Heart left ventricle (tissue), 16 donors: ENCODE results near the gene WDR47. TPM values are rescaled to one million over a fixed set of nuclear protein-coding genes. Genes with fewer than 3 reads are reported as not detected.

Source experiments
- ATAC-seq, 4 donors: fragments of 200-7000 bp; cut with Tn5 transposase; one replicate each; pipeline ENCODE4 v1.9.1; 2020 to 2022; ENCODE audit warnings: moderate library complexity in 4 of 4, mild to moderate bottlenecking in 3 of 4, moderate number of reproducible peaks in 1 of 4
- DNase-seq, 5 donors: peaks; one replicate each; pipeline ENCODE4 v3.0.0-alpha.2; 2020
- H3K27ac ChIP-seq, 12 donors: fragments of 200-600 bp; sonication (generic) in 4 of 12; one replicate each; pipeline versions ENCODE4 v1.5.0 to v1.8.0; 2016 to 2022; ENCODE audit warnings: mild to moderate bottlenecking in 2 of 12
- H3K27me3 ChIP-seq, 9 donors: fragments of 200-600 bp; sonication (generic) in 2 of 9; one replicate each; pipeline versions ENCODE4 v1.5.1 to v1.8.0; 2016 to 2022; ENCODE audit warnings: mild to moderate bottlenecking in 3 of 9
- H3K36me3 ChIP-seq, 9 donors: fragments of 200-600 bp; sonication (generic) in 2 of 9; one replicate each; pipeline versions ENCODE4 v1.5.0 to v1.8.0; 2018 to 2022; ENCODE audit warnings: mild to moderate bottlenecking in 2 of 9
- H3K4me1 ChIP-seq, 12 donors: fragments of 200-600 bp; sonication (generic) in 4 of 12; one replicate each; pipeline versions ENCODE4 v1.5.0 to v1.8.0; 2016 to 2022; ENCODE audit warnings: mild to moderate bottlenecking in 3 of 12
- H3K4me3 ChIP-seq, 12 donors: fragments of 200-600 bp; sonication (generic) in 4 of 12; one replicate each; pipeline versions ENCODE4 v1.5.0 to v1.8.0; 2017 to 2022; ENCODE audit warnings: mild to moderate bottlenecking in 9 of 12, moderate library complexity in 4 of 12
- H3K9me3 ChIP-seq, 12 donors: fragments of 200-600 bp; sonication (generic) in 4 of 12; one replicate each; pipeline versions ENCODE4 v1.5.0 to v1.8.0; 2016 to 2022; ENCODE audit warnings: mild to moderate bottlenecking in 1 of 12
- POLR2A ChIP-seq, 2 donors: fragments of 450-650 bp; IDR thresholded peaks; one replicate each; pipeline ENCODE4 v1.6.1; 2017; ENCODE audit warnings: antibody characterized with exemption in 2 of 2, mild to moderate bottlenecking in 2 of 2, moderate library complexity in 2 of 2
- WGBS, 4 donors: extraction: QIAGEN DNeasy Blood & Tissue Kit in 2 of 4; methylation state at CpG; one replicate each; pipeline versions ENCODE4 v1.1.5 to v1.1.7; 2013 to 2018; 5-methylcytosine and 5-hydroxymethylcytosine counted together
- intact Hi-C, 10 donors: fragments of 100-400 bp; cut with DNase I; formaldehyde crosslinking; loops; one replicate each; pipeline versions ENCODE4 v1.11.1 to v1.14.2; 2022
- polyA plus RNA-seq, 2 donors: library from polyadenylated mRNA; stranded (reverse); fragments of 200-250 nt; gene quantifications; one replicate each; pipeline ENCODE4 v1.2.3, GENCODE V29; 2013
- total RNA-seq, 9 donors: library from RNA; depleted of rRNA in 2 of 9; stranded (reverse); fragments of >200 nt in 2 of 9; fragmentation: NEBNext Ultra II Directional in 3 of 9; extraction: Animal tissue kit (Norgen Biotek cat#: 25700) in 3 of 9; gene quantifications; one replicate each; pipeline versions ENCODE4 v1.1.0 to v1.2.4, GENCODE V29; 2016 to 2023
- TF ChIP-seq, protein P1 (sequence below), 12 donors: fragments of 200-600 bp; sonication (generic) in 4 of 12; IDR thresholded peaks; one replicate each; pipeline versions ENCODE4 v1.5.0 to v1.8.0; 2018 to 2022; ENCODE audit warnings: antibody characterized with exemption in 12 of 12, mild to moderate bottlenecking in 5 of 12
- donor health status: ischemic (EF 13 %, LVEDD 7.1; RV severe dilation, severe dysfunction).
- donor health status: healthy with polysubstance abuse.
- donor health status: DM: no; HTN: yes; CAD: no.
- donor health status: DM: no; HTN: no; CAD: no.
- donor health status: ischemic (EF 25% LVEDD 6.9; RV normal size, moderate dysfunction).
- donor health status: ischemic (EF 25% LVEDD 5.7; RV mildly dilated, moderate dysfunction).
- donor health status: healthy.
- donor health status: DM: yes; HTN: yes; CAD: no.
- donor health status: ischemic (EF 35%, LVEDD 5.7; RV mildly dilated, moderate dysfunction).
- donor health status: nonischemic (EF 11% LVEDD 7.7; RV severe dilation, severe dysfunction).
- donor health status: DM: yes; HTN: yes; CAD: no.
- donor health status: PGD.
- donor health status: ischemic (EF 29% LVEDD 5.4; RV normal size, mild dysfunction).
- donor health status: nonischemic (EF 23%, LVEDD 6.1; RV moderate dilation, normal function).

The WDR47 gene
- total and polyA plus RNA-seq, 11 donors, result 2.6 to 22.3 (median 14.6) TPM

DNA sequence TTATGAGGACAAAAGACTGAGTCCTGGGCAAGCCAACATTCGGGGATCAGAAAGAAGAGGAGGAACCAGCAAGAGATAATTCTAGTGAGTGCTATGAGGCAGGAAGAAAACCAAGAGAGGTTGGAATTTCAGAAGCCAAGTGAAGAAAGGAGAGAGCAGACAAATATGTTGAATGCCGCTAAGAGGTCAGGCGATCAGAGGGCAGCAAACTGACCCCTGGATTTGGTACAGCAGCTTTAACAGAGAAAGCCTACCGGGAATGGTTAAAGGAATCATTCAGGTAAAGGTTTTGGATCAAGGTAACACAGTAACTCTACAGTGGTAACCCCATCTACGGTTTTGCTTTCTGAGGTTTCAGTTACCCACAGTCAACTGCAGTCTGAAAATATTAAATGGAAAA is 84.0 kb downstream of the WDR47 start:
- Histone ChIP-seq H3K27me3 (no peaks in the 10 kb centered on the region), H3K9me3 (no peaks in the 10 kb centered on the region), H3K4me3 (no peak overlapping the region), H3K27ac (no peak overlapping the region), H3K4me1 (peaks cover 0 to 26% (median 10%) of the 10 kb centered on the region in 12 donors), H3K36me3 (peaks cover 0 to 32% (median 6%) of the 10 kb centered on the region in 9 donors)
- WGBS, 4 donors, result 94 to 98% (median 95%) methylated on average over 5 of the region's 5 CpGs
- TF ChIP-seq POLR2A (IDR thresholded peaks at IDR 0.05), result no peak
- TF ChIP-seq, protein P1, sequence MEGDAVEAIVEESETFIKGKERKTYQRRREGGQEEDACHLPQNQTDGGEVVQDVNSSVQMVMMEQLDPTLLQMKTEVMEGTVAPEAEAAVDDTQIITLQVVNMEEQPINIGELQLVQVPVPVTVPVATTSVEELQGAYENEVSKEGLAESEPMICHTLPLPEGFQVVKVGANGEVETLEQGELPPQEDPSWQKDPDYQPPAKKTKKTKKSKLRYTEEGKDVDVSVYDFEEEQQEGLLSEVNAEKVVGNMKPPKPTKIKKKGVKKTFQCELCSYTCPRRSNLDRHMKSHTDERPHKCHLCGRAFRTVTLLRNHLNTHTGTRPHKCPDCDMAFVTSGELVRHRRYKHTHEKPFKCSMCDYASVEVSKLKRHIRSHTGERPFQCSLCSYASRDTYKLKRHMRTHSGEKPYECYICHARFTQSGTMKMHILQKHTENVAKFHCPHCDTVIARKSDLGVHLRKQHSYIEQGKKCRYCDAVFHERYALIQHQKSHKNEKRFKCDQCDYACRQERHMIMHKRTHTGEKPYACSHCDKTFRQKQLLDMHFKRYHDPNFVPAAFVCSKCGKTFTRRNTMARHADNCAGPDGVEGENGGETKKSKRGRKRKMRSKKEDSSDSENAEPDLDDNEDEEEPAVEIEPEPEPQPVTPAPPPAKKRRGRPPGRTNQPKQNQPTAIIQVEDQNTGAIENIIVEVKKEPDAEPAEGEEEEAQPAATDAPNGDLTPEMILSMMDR (IDR thresholded peaks at IDR 0.05), result no peak
- no peak for DNase-seq
- no peak for ATAC-seq
- intact Hi-C loops, result no loop called here

DNA sequence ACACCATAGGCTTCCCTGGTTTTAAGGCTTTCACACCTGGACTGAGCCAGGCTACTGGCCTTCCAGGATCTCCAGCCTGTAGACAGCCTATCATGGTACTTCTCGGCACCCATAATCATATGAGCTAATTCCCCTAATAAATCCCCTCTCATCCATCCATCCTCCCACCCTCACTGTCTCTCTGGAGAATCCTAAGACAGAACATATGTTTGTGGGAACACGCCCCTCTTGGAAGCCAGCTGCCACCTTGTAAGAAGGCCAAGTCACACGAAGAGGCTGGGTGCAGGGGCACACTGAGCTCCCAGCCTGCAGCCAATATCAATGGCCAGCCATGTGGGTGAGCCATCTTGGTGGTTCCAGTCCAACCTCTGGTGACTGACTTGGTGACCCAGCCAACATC is 86.0 kb downstream of the WDR47 start:
- Histone ChIP-seq H3K4me1 (peaks cover 0 to 10% (median 0%) of the 10 kb centered on the region in 12 donors), H3K36me3 (peaks cover 0 to 32% (median 6%) of the 10 kb centered on the region in 9 donors), H3K4me3 (no peak overlapping the region), H3K9me3 (no peaks in the 10 kb centered on the region), H3K27ac (no peak overlapping the region), H3K27me3 (no peaks in the 10 kb centered on the region)
- no peak for ATAC-seq
- TF ChIP-seq, protein P1 (IDR thresholded peaks at IDR 0.05), result no peak
- no peak for TF ChIP-seq POLR2A (IDR thresholded peaks at IDR 0.05)
- intact Hi-C loops, result no loop called here
- no peak for DNase-seq
- 78 to 86% (median 81%) methylated on average over 3 of the region's 3 CpGs for WGBS, 4 donors

DNA sequence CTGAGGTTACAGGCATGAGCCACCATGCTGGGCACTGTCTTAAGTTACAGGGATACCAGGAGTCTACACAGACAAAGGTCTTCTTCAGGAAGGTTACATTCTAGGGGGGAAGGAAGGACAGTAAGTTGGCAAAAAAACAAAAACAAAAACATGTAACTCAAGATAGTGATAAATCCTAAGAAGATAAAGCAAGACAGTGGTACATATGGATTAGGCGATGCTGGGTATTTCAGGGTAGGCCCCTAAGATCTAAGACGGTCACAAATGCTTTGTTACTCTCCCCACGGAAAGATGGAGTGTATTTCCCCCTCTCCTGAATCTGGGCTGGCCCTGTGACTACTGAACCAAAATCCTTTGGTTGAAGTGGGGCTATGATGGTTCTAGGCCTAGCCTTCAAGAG is 86.8 kb downstream of the WDR47 start:
- H3K27ac ChIP-seq, result no peak overlapping the region
- H3K27me3 ChIP-seq, result no peaks in the 10 kb centered on the region
- no peak overlapping the region for H3K4me3 ChIP-seq
- whole genome bisulfite sequencing, 4 donors, result 92 to 99% (median 96%) methylated on average over 3 of the region's 3 CpGs
- ATAC-seq, result no peak
- TF ChIP-seq, protein P1 (IDR thresholded peaks at IDR 0.05), result no peak
- TF ChIP-seq POLR2A (IDR thresholded peaks at IDR 0.05), result no peak
- no peaks in the 10 kb centered on the region for H3K9me3 ChIP-seq
- intact Hi-C loops, result no loop called here
- peaks cover 0 to 8% (median 0%) of the 10 kb centered on the region in 12 donors for H3K4me1 ChIP-seq
- H3K36me3 ChIP-seq, result peaks cover 0 to 32% (median 6%) of the 10 kb centered on the region in 9 donors
- DNase-seq, result no peak

DNA sequence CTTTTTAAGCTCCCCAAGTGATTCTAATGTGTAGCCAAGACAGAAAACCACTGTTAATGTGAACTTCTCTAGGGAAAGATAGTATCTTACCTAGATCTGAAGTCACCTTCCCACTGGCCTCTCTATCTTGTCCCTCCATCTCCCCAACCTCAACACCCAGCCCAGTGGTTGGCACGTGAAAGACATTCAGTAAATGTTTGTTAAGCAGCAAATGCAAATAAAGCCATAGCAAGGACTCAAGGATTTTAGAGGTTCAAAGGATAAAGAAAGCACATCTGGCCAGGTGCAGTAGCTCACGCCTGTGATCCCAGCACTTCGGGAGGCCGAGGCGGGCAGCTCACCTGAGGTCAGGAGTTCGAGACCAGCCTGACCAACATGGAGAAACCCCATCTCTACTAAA is 88.5 kb downstream of the WDR47 start:
- Histone ChIP-seq H3K36me3 (peaks cover 0 to 32% (median 3%) of the 10 kb centered on the region in 9 donors), H3K27ac (no peak overlapping the region), H3K9me3 (no peaks in the 10 kb centered on the region), H3K4me1 (peaks cover 0 to 9% (median 0%) of the 10 kb centered on the region in 12 donors), H3K27me3 (no peaks in the 10 kb centered on the region), H3K4me3 (no peak overlapping the region)
- DNase-seq (no peak), ATAC-seq (no peak)
- intact Hi-C loops, result no loop called here
- WGBS, 4 donors, result 85 to 97% (median 94%) methylated on average over 6 of the region's 6 CpGs
- TF ChIP-seq, protein P1 (IDR thresholded peaks at IDR 0.05), result no peak
- no peak for TF ChIP-seq POLR2A (IDR thresholded peaks at IDR 0.05)
